B cell (primary cell): ENCODE results near the gene PABPN1.

Source experiments
- EZH2 ChIP-seq: IDR thresholded peaks from 2 replicates; pipeline ENCODE4 v1.6.1; 2012; ENCODE audit warnings: borderline replicate concordance, low read depth, mild to moderate bottlenecking, moderate library complexity, low read length; ENCODE audit not compliant: insufficient read depth, poor library complexity, severe bottlenecking
- TF ChIP-seq, protein P1 (sequence below): fragments of 200-600 bp; IDR thresholded peaks from one replicate; pipeline ENCODE4 v1.8.0; 2022; ENCODE audit warnings: antibody characterized with exemption, mild to moderate bottlenecking

DNA sequence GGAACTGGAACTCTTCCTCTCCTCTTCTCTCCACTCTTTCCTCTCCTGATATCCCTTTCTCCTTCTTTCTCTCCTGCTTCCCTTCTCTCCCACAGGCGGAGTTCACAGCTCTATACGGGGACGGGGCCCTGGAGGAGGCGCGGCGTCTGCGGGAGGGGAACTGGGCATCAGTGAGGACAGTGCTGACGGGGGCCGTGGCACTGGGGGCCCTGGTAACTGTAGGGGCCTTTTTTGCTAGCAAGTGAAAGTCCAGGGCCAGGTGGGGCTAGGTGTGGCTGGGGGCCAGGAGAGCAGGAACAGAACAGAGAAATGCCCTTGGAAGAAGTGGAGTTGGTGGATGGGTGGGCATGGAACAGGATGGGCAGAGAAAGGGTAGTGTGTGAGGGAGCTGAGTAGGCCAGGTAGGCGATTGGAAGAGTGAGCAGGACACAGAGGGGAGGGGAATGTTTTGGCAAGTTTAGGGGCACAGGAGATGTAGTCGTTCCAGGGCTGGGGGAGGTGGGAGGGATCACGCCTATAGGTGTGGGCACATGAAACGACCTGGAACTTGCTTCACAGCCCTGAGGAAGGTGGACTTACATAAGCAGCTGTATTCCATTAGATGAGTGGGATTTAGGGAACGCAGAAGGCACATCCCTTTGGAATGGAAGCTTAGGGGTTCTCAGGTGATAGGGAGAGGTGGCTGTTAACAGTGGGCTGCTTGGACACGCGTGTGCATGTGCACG, 12.4 kb upstream of the PABPN1 start:
- TF ChIP-seq, protein P1, sequence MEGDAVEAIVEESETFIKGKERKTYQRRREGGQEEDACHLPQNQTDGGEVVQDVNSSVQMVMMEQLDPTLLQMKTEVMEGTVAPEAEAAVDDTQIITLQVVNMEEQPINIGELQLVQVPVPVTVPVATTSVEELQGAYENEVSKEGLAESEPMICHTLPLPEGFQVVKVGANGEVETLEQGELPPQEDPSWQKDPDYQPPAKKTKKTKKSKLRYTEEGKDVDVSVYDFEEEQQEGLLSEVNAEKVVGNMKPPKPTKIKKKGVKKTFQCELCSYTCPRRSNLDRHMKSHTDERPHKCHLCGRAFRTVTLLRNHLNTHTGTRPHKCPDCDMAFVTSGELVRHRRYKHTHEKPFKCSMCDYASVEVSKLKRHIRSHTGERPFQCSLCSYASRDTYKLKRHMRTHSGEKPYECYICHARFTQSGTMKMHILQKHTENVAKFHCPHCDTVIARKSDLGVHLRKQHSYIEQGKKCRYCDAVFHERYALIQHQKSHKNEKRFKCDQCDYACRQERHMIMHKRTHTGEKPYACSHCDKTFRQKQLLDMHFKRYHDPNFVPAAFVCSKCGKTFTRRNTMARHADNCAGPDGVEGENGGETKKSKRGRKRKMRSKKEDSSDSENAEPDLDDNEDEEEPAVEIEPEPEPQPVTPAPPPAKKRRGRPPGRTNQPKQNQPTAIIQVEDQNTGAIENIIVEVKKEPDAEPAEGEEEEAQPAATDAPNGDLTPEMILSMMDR: no peak
- no peak for TF ChIP-seq EZH2
